Measurements from ENCODE around the gene CLIP2.

DNA sequence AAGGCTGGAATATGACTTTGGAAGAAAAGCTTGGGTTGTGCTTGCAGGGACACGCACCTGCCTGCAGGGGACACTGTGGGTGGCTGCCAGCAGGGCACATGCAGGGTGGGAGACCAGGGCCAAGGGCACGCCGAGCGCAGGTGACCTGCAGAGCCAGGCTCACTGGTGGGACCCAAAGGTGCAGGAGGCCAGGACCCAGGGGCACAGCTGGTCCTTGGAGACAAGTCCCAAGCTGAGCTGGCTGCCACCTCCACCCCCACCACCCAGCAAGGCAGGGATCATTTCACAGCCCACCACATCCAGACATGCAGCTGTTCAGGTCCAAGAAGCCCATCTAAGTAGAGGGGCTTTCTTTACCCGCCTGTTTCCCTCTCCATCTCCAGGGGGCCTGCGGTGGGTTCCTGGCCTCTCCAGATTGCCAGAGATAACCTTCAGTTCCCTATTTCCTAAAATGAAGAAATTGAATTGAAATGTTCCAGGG is 13.8 kb upstream of the CLIP2 start:
- TF ChIP-seq, protein P1, sequence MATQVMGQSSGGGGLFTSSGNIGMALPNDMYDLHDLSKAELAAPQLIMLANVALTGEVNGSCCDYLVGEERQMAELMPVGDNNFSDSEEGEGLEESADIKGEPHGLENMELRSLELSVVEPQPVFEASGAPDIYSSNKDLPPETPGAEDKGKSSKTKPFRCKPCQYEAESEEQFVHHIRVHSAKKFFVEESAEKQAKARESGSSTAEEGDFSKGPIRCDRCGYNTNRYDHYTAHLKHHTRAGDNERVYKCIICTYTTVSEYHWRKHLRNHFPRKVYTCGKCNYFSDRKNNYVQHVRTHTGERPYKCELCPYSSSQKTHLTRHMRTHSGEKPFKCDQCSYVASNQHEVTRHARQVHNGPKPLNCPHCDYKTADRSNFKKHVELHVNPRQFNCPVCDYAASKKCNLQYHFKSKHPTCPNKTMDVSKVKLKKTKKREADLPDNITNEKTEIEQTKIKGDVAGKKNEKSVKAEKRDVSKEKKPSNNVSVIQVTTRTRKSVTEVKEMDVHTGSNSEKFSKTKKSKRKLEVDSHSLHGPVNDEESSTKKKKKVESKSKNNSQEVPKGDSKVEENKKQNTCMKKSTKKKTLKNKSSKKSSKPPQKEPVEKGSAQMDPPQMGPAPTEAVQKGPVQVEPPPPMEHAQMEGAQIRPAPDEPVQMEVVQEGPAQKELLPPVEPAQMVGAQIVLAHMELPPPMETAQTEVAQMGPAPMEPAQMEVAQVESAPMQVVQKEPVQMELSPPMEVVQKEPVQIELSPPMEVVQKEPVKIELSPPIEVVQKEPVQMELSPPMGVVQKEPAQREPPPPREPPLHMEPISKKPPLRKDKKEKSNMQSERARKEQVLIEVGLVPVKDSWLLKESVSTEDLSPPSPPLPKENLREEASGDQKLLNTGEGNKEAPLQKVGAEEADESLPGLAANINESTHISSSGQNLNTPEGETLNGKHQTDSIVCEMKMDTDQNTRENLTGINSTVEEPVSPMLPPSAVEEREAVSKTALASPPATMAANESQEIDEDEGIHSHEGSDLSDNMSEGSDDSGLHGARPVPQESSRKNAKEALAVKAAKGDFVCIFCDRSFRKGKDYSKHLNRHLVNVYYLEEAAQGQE (IDR thresholded peaks at IDR 0.05; ENCODE audit: insufficient read depth in 1 of 2, low read depth in 2 of 2, low read length in 2 of 2), result no peak
- no peak for TF ChIP-seq TAF1 (IDR thresholded peaks at IDR 0.05; ENCODE audit: borderline replicate concordance, insufficient read depth, low read length)
- no peak for TF ChIP-seq SIN3A (IDR thresholded peaks at IDR 0.05; ENCODE audit: borderline replicate concordance, insufficient read depth, low read length)
